Activated naive CD8-positive, alpha-beta T cell (primary cell): ENCODE measurements around the gene PIK3C2A.
"Not testable (repeated sequence)": the region's sequence is repeated elsewhere in the genome, so short reads cannot be mapped to it uniquely, and the experiment has no call there.

ENCODE experiments used
- H3K27ac Mint-ChIP-seq: one replicate; pipeline ENCODE4 v1.8.0; 2021; ENCODE audit warnings: mixed read lengths
- H3K27me3 Mint-ChIP-seq: one replicate; pipeline ENCODE4 v1.8.0; 2021; ENCODE audit warnings: mixed read lengths
- H3K36me3 Mint-ChIP-seq: one replicate; pipeline ENCODE4 v1.8.0; 2021; ENCODE audit warnings: mixed read lengths
- H3K4me1 Mint-ChIP-seq: one replicate; pipeline ENCODE4 v1.8.0; 2021; ENCODE audit warnings: low read depth, mixed read lengths
- H3K4me3 Mint-ChIP-seq: one replicate; pipeline ENCODE4 v1.8.0; 2021; ENCODE audit warnings: mild to moderate bottlenecking, mixed read lengths
- H3K9me3 Mint-ChIP-seq: one replicate; pipeline ENCODE4 v1.8.0; 2021; ENCODE audit warnings: low read depth, mixed read lengths

Gene PIK3C2A, protein sequence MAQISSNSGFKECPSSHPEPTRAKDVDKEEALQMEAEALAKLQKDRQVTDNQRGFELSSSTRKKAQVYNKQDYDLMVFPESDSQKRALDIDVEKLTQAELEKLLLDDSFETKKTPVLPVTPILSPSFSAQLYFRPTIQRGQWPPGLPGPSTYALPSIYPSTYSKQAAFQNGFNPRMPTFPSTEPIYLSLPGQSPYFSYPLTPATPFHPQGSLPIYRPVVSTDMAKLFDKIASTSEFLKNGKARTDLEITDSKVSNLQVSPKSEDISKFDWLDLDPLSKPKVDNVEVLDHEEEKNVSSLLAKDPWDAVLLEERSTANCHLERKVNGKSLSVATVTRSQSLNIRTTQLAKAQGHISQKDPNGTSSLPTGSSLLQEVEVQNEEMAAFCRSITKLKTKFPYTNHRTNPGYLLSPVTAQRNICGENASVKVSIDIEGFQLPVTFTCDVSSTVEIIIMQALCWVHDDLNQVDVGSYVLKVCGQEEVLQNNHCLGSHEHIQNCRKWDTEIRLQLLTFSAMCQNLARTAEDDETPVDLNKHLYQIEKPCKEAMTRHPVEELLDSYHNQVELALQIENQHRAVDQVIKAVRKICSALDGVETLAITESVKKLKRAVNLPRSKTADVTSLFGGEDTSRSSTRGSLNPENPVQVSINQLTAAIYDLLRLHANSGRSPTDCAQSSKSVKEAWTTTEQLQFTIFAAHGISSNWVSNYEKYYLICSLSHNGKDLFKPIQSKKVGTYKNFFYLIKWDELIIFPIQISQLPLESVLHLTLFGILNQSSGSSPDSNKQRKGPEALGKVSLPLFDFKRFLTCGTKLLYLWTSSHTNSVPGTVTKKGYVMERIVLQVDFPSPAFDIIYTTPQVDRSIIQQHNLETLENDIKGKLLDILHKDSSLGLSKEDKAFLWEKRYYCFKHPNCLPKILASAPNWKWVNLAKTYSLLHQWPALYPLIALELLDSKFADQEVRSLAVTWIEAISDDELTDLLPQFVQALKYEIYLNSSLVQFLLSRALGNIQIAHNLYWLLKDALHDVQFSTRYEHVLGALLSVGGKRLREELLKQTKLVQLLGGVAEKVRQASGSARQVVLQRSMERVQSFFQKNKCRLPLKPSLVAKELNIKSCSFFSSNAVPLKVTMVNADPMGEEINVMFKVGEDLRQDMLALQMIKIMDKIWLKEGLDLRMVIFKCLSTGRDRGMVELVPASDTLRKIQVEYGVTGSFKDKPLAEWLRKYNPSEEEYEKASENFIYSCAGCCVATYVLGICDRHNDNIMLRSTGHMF (N-terminal part only)

GRCh38 chr11:17207317-17208256, at the start of gene PIK3C2A:
Gene PIK3C2A, minus strand, starts transcription at chr11:17207986. Its CDS starts 38,245 bp downstream, at chr11:17169741.
- no peaks in the 10 kb centered on the region for H3K9me3 Mint-ChIP-seq
- peak within 1 kb of the TSS; percentile 98 for H3K4me3 Mint-ChIP-seq
- H3K27ac Mint-ChIP-seq = peak within 1 kb of the TSS; percentile 94
- H3K36me3 Mint-ChIP-seq = peaks cover 6% of the 10 kb centered on the region
- H3K27me3 Mint-ChIP-seq = no peaks in the 10 kb centered on the region
- H3K4me1 Mint-ChIP-seq = peaks cover 41% of the 10 kb centered on the region

- Mint-ChIP-seq H3K27ac (no peak overlapping the region), H3K4me1 (peaks cover 15% of the 10 kb centered on the region), H3K4me3 (no peak overlapping the region), H3K36me3 (no peaks in the 10 kb centered on the region), H3K27me3 (no peaks in the 10 kb centered on the region), H3K9me3 (no peaks in the 10 kb centered on the region)
These were observed 49.4 kb upstream of the PIK3C2A start for GRCh38 chr11:17257196-17257595.

GRCh38 chr11:17256512-17256911, 48.7 kb upstream of the PIK3C2A start:
- Mint-ChIP-seq H3K27me3 (no peaks in the 10 kb centered on the region), H3K4me1 (peaks cover 15% of the 10 kb centered on the region), H3K9me3 (no peaks in the 10 kb centered on the region), H3K4me3 (no peak overlapping the region), H3K36me3 (no peaks in the 10 kb centered on the region), H3K27ac (peak overlapping the region; percentile 31)

DNA sequence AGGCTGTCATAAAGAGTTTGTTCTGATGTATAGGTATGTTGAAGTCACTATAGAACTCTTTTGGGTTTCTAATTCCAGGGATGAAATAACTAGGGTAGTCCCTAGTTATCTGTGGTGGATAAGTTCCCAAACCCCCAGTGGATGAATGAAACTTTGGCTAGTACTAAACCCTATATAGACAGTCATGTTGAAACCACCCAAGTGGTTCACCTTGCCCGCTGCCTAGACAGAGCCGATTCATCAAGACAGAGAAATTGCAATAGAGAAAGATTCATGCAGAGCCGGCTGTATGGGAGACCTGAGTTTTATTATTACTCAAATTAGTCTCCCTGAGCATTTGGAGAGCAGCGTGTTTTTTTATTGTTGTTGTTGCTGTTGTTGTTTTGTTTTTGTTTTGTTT, 44.9 kb upstream of the PIK3C2A start:
- Mint-ChIP-seq H3K27me3 (no peaks in the 10 kb centered on the region), H3K4me3 (no peak overlapping the region), H3K4me1 (peaks cover 12% of the 10 kb centered on the region), H3K9me3 (no peaks in the 10 kb centered on the region), H3K27ac (no peak overlapping the region), H3K36me3 (no peaks in the 10 kb centered on the region)

DNA sequence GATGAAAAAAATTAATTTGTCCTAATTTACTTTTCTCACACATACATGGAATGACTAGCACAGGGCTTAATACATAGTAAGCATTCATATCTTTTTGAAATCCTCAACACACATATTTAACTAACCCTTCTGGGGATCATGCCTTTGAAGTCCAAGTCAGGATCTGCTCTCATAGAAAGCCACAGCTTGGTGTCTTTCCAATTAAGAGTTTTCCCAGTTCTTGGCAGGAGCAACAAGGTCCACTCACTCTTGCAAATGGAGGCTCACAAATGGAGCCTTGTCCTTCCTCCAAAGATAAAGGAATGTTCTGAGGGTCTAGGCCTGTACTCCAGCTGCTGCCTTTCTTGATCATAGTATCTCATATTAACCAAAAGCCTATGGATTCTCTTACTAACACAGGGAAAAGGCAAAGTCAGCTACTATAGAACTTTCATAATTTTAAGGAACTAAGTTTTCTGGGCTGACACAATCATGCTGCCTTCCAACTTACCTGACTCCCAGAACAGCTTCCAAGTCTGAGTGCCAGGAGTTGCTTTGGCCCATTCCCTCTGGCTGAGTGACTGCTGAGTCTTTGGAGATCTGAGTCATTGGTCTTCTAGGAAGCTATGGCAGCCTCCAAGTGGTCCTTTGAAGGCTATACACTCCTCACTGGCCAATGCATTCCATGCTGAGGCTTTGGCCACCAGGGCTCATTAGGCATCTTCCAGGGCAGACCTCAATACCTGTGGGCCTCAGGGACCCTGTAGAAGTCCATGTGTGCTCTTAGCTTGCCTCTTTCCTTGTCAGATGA, 43.0 kb upstream of the PIK3C2A start:
- H3K9me3 Mint-ChIP-seq = no peaks in the 10 kb centered on the region
- H3K4me1 Mint-ChIP-seq = no peaks in the 10 kb centered on the region
- no peaks in the 10 kb centered on the region for H3K27me3 Mint-ChIP-seq
- no peak overlapping the region for H3K27ac Mint-ChIP-seq
- H3K36me3 Mint-ChIP-seq = no peaks in the 10 kb centered on the region
- H3K4me3 Mint-ChIP-seq = no peak overlapping the region

- Mint-ChIP-seq H3K27ac (no peak overlapping the region), H3K9me3 (no peaks in the 10 kb centered on the region)
These were observed 36.3 kb upstream of the PIK3C2A start for GRCh38 chr11:17244046-17244445.

DNA sequence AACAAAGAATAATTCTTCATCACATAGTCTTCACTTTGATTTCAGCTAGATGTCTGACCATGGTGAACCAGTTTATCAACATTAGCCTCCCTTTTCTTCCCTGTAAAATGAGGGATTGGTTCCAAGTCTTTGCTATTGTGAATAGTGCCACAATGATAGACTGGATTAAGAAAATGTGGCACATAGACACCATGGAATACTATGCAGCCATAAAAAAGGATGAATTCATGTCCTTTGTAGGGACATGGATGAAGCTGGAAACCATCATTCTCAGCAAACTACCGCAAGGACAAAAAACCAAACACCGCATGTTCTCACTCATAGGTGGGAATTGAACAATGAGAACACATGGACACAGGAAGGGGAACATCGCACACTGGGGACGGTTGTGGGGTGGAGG, 35.2 kb upstream of the PIK3C2A start:
- not testable (repeated sequence) for H3K4me3 Mint-ChIP-seq, H3K36me3 Mint-ChIP-seq, H3K27me3 Mint-ChIP-seq, H3K27ac Mint-ChIP-seq, H3K9me3 Mint-ChIP-seq, H3K4me1 Mint-ChIP-seq

More at GRCh38 chr11:17244046-17244445, 36.3 kb upstream of the PIK3C2A start:
- Mint-ChIP-seq H3K27me3 (no peaks in the 10 kb centered on the region), H3K36me3 (no peaks in the 10 kb centered on the region), H3K4me1 (peaks cover 9% of the 10 kb centered on the region), H3K4me3 (no peak overlapping the region)

DNA sequence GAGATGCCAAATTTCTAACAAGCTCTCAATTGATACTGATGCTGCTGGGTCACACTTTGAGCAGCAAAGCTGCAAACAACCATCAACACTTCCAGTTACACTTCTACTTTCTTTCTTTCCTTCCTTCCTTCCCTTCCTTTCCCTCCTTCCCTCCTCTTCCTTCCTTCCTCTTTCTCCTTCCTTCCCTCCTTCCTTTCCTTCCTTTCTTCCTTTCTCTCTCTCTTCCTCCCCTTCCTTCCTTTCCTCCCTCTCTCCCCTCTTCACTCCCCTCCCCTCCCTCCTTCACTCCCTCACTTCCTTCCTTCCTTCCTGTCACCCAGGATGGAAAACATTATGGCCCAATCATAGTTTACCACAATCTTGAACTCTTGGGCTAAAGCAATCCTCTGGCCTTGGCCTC, 33.0 kb upstream of the PIK3C2A start:
- Mint-ChIP-seq H3K4me3 (no peak overlapping the region), H3K27ac (no peak overlapping the region), H3K4me1 (peaks cover 9% of the 10 kb centered on the region), H3K27me3 (peaks cover 3% of the 10 kb centered on the region), H3K9me3 (no peaks in the 10 kb centered on the region), H3K36me3 (no peaks in the 10 kb centered on the region)

GRCh38 chr11:17239927-17240326, 32.1 kb upstream of the PIK3C2A start:
- H3K9me3 Mint-ChIP-seq, H3K4me1 Mint-ChIP-seq, H3K27ac Mint-ChIP-seq, H3K36me3 Mint-ChIP-seq, H3K27me3 Mint-ChIP-seq, H3K4me3 Mint-ChIP-seq: not testable (repeated sequence)

DNA sequence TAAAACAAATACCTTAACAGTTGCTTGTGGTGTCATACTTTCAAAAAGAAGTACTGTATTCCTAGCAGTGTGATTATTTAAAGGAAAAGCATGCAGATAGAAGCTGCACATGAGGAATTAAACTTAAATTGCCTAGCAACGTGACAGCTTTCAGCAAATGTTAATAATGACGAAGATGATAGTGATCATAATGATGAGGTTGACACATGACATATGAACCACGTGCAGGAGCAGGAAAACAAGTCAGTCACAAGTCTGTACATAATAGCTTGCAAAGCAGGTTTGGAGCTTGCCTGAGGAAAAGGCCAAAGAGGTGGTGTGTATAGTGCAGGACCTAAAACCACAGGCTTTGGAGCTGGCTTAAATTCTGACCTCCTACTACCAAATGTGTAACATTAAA, 30.6 kb upstream of the PIK3C2A start:
- H3K4me3 Mint-ChIP-seq = no peak overlapping the region
- H3K36me3 Mint-ChIP-seq = no peaks in the 10 kb centered on the region
- H3K4me1 Mint-ChIP-seq = peaks cover 3% of the 10 kb centered on the region
- no peaks in the 10 kb centered on the region for H3K9me3 Mint-ChIP-seq
- H3K27me3 Mint-ChIP-seq = peaks cover 3% of the 10 kb centered on the region
- H3K27ac Mint-ChIP-seq = no peak overlapping the region

- peaks cover 16% of the 10 kb centered on the region for H3K4me1 Mint-ChIP-seq
- H3K27ac Mint-ChIP-seq = no peak overlapping the region
- no peaks in the 10 kb centered on the region for H3K27me3 Mint-ChIP-seq
These were observed 25.3 kb upstream of the PIK3C2A start for GRCh38 chr11:17233101-17233500.

DNA sequence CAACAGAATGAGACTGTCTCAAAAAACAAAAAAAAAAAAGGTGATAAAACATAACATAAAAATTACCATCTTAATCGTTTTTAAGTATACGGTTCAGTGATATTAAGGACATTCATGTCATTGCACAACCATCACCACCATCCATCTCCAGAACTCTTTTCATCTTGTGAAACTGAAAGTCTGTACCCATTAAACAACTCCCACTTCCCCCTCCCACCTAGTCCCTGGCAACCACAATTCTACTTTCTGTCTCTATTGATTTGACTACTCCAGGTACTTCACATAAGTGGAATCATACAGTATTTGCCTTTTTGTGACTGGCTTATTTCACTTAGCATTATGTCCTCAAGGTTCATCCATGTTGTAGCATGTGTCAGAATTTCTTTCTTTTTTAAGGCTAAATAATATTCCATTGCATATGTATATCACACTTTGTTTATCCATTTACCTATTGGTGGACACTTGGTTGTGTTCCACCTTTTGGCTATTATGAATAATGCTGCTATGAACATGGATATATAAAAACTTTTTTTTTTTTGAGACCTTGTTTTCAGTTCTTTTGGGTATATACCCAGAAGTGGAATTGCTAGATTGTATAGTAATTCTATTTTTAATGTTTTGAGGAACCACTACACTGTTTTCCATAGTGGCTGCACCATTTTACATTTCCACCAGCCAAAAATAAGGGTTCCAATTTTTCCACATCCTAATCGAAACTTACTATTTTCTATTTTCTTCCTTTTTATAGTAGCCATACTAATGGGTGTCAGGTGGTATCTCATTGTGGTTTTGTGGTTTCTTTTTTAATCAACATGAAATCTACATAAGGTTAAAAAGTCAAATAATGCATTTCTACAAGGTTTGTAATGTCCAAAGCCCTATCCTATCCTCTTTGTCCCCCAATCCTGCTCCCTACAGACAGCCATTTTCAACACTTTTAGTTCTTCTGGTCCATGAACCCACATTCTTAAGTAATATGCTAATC, 23.4 kb upstream of the PIK3C2A start:
- Mint-ChIP-seq H3K27ac (no peak overlapping the region), H3K4me3 (no peak overlapping the region), H3K27me3 (no peaks in the 10 kb centered on the region), H3K36me3 (no peaks in the 10 kb centered on the region), H3K4me1 (peaks cover 16% of the 10 kb centered on the region), H3K9me3 (no peaks in the 10 kb centered on the region)

More at GRCh38 chr11:17233101-17233500, 25.3 kb upstream of the PIK3C2A start:
- no peaks in the 10 kb centered on the region for H3K9me3 Mint-ChIP-seq
- H3K4me3 Mint-ChIP-seq = no peak overlapping the region
- no peaks in the 10 kb centered on the region for H3K36me3 Mint-ChIP-seq
